B cell (primary cell): ENCODE measurements around the gene TEX52. TPM values are rescaled to one million over a fixed set of nuclear protein-coding genes. Genes with fewer than 3 reads are reported as not detected.

ENCODE experiments used
- ATAC-seq: fragments of 200-7000 bp; cut with Tn5 transposase; one replicate; pipeline ENCODE4 v1.10.0; 2021; ENCODE audit warnings: low read depth, mild to moderate bottlenecking, moderate number of reproducible peaks, moderate library complexity
- CTCF ChIA-PET: fragments of 350-600 bp; sonication (Branson Sonifier 250); formaldehyde crosslinking; loops from one replicate; lab custom pipeline; 2021; ENCODE audit warnings: antibody characterized with exemption, inconsistent platforms; lab: Charles Lee
- POLR2A ChIA-PET: fragments of 350-600 bp; sonication (Branson Sonifier 250); formaldehyde crosslinking; loops from one replicate; lab custom pipeline; 2021; ENCODE audit warnings: antibody characterized with exemption; lab: Charles Lee
- DNase-seq: peaks from one replicate; pipeline ENCODE4 v3.0.0; 2013
- H2AFZ ChIP-seq: 2 replicates; pipeline ENCODE4 v1.6.1; 2012; ENCODE audit warnings: mild to moderate bottlenecking, low read depth, low read length; ENCODE audit not compliant: insufficient read depth, poor library complexity, severe bottlenecking
- H3K27ac ChIP-seq, 2 donors: 1 replicate in 1 of 2; 2 replicates in 1 of 2; pipeline ENCODE4 v1.5.1; 2012 to 2013; ENCODE audit warnings: low read length in 2 of 2, mild to moderate bottlenecking in 2 of 2, moderate library complexity in 1 of 2
- H3K27me3 ChIP-seq, 4 experiments: fragments of 200-600 bp in 1 of 4; sonication (generic) in 1 of 4; replicated peaks in 1 of 4; 1 replicate in 2 of 4; 2 replicates in 2 of 4; pipeline versions ENCODE4 v1.6.1 to v1.7.0; 2013 to 2016; ENCODE audit warnings: low read length in 3 of 4, mild to moderate bottlenecking in 2 of 4, mixed read lengths in 1 of 4, moderate library complexity in 1 of 4; ENCODE audit not compliant: insufficient read depth in 4 of 4, control insufficient read depth in 3 of 4; ENCODE audit errors: control extremely low read depth in 1 of 4
- H3K36me3 ChIP-seq, 2 experiments: replicated peaks in 1 of 2; 1 replicate in 1 of 2; 2 replicates in 1 of 2; pipeline versions ENCODE4 v1.6.1 to v1.7.1; 2013; ENCODE audit warnings: low read length in 1 of 2; ENCODE audit not compliant: insufficient read depth in 2 of 2, control insufficient read depth in 1 of 2; ENCODE audit errors: control extremely low read depth in 1 of 2, extremely low read depth in 1 of 2
- H3K4me1 ChIP-seq, 2 donors: fragments of 200-600 bp in 1 of 2; sonication (generic) in 1 of 2; 1 replicate in 1 of 2; 2 replicates in 1 of 2; pipeline versions ENCODE4 v1.5.1 to v1.6.1; 2013 to 2017; ENCODE audit warnings: low read length in 2 of 2; ENCODE audit not compliant: control insufficient read depth in 2 of 2, insufficient read depth in 2 of 2
- H3K4me2 ChIP-seq: replicated peaks from 2 replicates; pipeline ENCODE3; 2012; ENCODE audit warnings: mild to moderate bottlenecking, low read depth, low read length; ENCODE audit not compliant: poor library complexity, severe bottlenecking
- H3K4me3 ChIP-seq, 5 experiments: fragments of 200-600 bp in 1 of 5; sonication (generic) in 1 of 5; 1 replicate in 3 of 5; 2 replicates in 2 of 5; pipeline versions ENCODE4 v1.5.1 to v1.7.0; 2011 to 2016; ENCODE audit warnings: low read length in 4 of 5, mild to moderate bottlenecking in 4 of 5, low read depth in 2 of 5, control low read depth in 1 of 5, moderate library complexity in 1 of 5; ENCODE audit not compliant: insufficient read depth in 1 of 5; ENCODE audit errors: control extremely low read depth in 1 of 5, extremely low read depth in 1 of 5
- H3K79me2 ChIP-seq: fragments of 200-600 bp; sonication (generic); one replicate; pipeline ENCODE4 v1.6.0; 2016; ENCODE audit warnings: low read length; ENCODE audit not compliant: control insufficient read depth, insufficient read depth
- H3K9ac ChIP-seq: fragments of 200-600 bp; sonication (generic); 2 replicates; pipeline ENCODE4 v1.6.1; 2017; ENCODE audit warnings: mild to moderate bottlenecking, low read length, moderate library complexity
- H3K9me3 ChIP-seq, 3 donors: one replicate each; pipeline versions ENCODE4 v1.6.1 to v1.7.1; 2013; ENCODE audit warnings: low read length in 2 of 3; ENCODE audit not compliant: control insufficient read depth in 2 of 3, insufficient read depth in 1 of 3; ENCODE audit errors: control extremely low read depth in 1 of 3
- H4K20me1 ChIP-seq: 2 replicates; pipeline ENCODE4 v1.6.0; 2012; ENCODE audit warnings: mild to moderate bottlenecking, low read length; ENCODE audit not compliant: insufficient read depth, control insufficient read depth, poor library complexity, severe bottlenecking
- H3K27ac Mint-ChIP-seq: one replicate; pipeline ENCODE4 v1.8.0; 2021; ENCODE audit warnings: mixed read lengths
- H3K27me3 Mint-ChIP-seq: one replicate; pipeline ENCODE4 v1.8.0; 2021; ENCODE audit warnings: mixed read lengths
- H3K4me1 Mint-ChIP-seq: one replicate; pipeline ENCODE4 v1.8.0; 2021; ENCODE audit warnings: mixed read lengths
- H3K4me3 Mint-ChIP-seq: one replicate; pipeline ENCODE4 v1.8.0; 2021; ENCODE audit warnings: mixed read lengths
- H3K9me3 Mint-ChIP-seq: one replicate; pipeline ENCODE4 v1.8.0; 2022; ENCODE audit warnings: mixed read lengths; ENCODE audit not compliant: insufficient read depth
- EZH2 ChIP-seq: IDR thresholded peaks from 2 replicates; pipeline ENCODE4 v1.6.1; 2012; ENCODE audit warnings: borderline replicate concordance, low read depth, mild to moderate bottlenecking, moderate library complexity, low read length; ENCODE audit not compliant: insufficient read depth, poor library complexity, severe bottlenecking
- WGBS: methylation state at CpG from one replicate; pipeline ENCODE4 v1.1.5; 2013; ENCODE audit warnings: missing lambda C conversion rate; ENCODE audit not compliant: insufficient coverage; 5-methylcytosine and 5-hydroxymethylcytosine counted together
- intact Hi-C: fragments of 100-400 bp; cut with micrococcal nuclease; formaldehyde crosslinking; loops from one replicate; pipeline ENCODE4 v1.10.0; 2022
- polyA plus RNA-seq: library from polyadenylated mRNA; depleted of rRNA; stranded (reverse); fragments of >200 nt; gene quantifications from 2 replicates; pipeline ENCODE4 v1.2.3, GENCODE V29; 2012
- total RNA-seq, 2 donors: library from RNA; stranded (reverse); fragments of 120-200 nt in 1 of 2; gene quantifications; 1 replicate in 1 of 2; 2 replicates in 1 of 2; pipeline versions ENCODE4 v1.2.3 to v1.2.4, GENCODE V29; 2013 to 2022
- TF ChIP-seq, protein P1 (sequence below): fragments of 200-600 bp; IDR thresholded peaks from one replicate; pipeline ENCODE4 v1.8.0; 2022; ENCODE audit warnings: antibody characterized with exemption, mild to moderate bottlenecking

The TEX52 gene
- total and polyA plus RNA-seq, 2 donors (not counting 1 experiment from before 2014, with no cell fraction given) = not detected

DNA sequence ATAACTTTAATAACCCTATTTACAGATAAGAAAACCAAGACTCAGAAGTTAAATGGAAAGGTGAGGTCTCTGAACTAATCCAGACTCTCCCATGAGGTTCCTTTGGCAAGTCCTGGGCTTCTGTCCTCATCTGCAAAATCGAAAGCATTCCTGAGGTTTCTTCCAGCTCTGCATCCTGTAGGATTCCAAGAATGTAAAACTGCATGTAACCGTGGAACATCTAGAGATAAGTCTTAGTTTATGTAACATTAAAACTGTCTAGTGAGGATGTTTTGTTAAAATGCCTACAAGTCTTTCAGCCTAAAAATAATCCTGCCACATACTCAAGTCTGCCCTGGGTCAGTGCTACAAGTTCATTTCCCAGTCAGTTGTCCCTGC lies 51.7 kb downstream of the TEX52 start:
- H3K27ac Mint-ChIP-seq = no peak overlapping the region
- H3K27me3 Mint-ChIP-seq = no peaks in the 10 kb centered on the region
- CTCF ChIA-PET = no interaction called here

DNA sequence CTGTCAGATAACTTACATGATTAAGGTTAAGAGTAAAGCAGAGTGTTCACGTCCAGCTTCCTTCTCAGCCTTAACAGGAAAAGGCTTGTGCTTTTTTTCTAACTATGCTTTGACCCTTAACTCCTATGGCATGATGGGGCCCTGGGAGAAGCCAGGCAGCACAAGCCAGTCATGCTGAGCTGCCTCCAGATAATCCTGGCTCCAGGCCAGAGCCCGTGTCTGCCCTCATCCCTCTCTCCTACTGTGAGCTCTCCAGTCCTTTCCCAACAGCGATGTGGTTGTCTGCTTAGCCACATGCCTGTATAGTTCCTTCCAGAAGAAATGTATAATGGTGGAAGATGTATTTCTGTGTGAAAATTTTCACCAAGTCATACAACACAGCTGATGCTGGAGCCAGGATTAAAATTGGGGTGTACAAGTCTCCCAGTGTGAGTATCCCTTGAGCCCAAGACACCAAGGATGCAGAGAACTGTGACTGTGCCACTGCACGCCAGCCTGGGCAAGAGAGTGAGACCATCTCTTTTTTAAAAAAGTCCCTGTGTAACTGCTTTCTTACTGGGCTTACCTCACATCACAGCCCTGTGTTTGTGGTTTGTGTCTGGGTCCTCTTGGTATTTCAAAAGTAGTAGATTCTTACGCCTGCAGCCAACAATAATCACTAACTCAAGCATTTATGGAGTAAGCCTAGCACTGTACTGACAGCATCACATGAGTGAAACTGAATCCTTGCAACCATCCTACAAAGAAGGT lies 52.3 kb downstream of the TEX52 start:
- Mint-ChIP-seq H3K27ac (peak overlapping the region; percentile 26), H3K4me1 (no peaks in the 10 kb centered on the region), H3K27me3 (no peaks in the 10 kb centered on the region), H3K9me3 (no peaks in the 10 kb centered on the region), H3K4me3 (no peak overlapping the region)
- DNase-seq (no peak), ATAC-seq (no peak)
- TF ChIP-seq, protein P1, sequence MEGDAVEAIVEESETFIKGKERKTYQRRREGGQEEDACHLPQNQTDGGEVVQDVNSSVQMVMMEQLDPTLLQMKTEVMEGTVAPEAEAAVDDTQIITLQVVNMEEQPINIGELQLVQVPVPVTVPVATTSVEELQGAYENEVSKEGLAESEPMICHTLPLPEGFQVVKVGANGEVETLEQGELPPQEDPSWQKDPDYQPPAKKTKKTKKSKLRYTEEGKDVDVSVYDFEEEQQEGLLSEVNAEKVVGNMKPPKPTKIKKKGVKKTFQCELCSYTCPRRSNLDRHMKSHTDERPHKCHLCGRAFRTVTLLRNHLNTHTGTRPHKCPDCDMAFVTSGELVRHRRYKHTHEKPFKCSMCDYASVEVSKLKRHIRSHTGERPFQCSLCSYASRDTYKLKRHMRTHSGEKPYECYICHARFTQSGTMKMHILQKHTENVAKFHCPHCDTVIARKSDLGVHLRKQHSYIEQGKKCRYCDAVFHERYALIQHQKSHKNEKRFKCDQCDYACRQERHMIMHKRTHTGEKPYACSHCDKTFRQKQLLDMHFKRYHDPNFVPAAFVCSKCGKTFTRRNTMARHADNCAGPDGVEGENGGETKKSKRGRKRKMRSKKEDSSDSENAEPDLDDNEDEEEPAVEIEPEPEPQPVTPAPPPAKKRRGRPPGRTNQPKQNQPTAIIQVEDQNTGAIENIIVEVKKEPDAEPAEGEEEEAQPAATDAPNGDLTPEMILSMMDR = no peak
- TF ChIP-seq EZH2 = no peak
- no peak overlapping the region for H3K4me3 ChIP-seq
- no peaks in the 10 kb centered on the region for H4K20me1 ChIP-seq
- no peak overlapping the region for H3K27ac ChIP-seq
- peaks cover 0 to 50% of the 10 kb centered on the region in 2 experiments for H3K36me3 ChIP-seq
- POLR2A ChIA-PET = no interaction called here
- no peaks in the 10 kb centered on the region for H3K4me1 ChIP-seq
- intact Hi-C loops = no loop called here
- WGBS = 90% methylated on average over 2 of the region's 5 CpGs
- H3K4me2 ChIP-seq = no peak overlapping the region
- no peaks in the 10 kb centered on the region for H3K79me2 ChIP-seq
- no peaks in the 10 kb centered on the region for H3K27me3 ChIP-seq
- H3K9ac ChIP-seq = no peak overlapping the region
- H3K9me3 ChIP-seq = no peaks in the 10 kb centered on the region
- H2AFZ ChIP-seq = no peak overlapping the region
- CTCF ChIA-PET = no interaction called here

More for the DNA sequence above, 51.7 kb downstream of the TEX52 start:
- Mint-ChIP-seq H3K9me3 (no peaks in the 10 kb centered on the region), H3K4me3 (no peak overlapping the region), H3K4me1 (no peaks in the 10 kb centered on the region)
- H3K4me3 ChIP-seq = no peak overlapping the region
- DNase-seq (no peak), ATAC-seq (no peak)
- H3K9ac ChIP-seq = no peak overlapping the region
- peaks cover 0 to 44% of the 10 kb centered on the region in 2 experiments for H3K36me3 ChIP-seq
- H3K79me2 ChIP-seq = peaks cover 2% of the 10 kb centered on the region
- H3K4me1 ChIP-seq = no peaks in the 10 kb centered on the region
- H3K9me3 ChIP-seq = no peaks in the 10 kb centered on the region
- POLR2A ChIA-PET = no interaction called here
- H3K4me2 ChIP-seq = no peak overlapping the region
- no peak overlapping the region for H2AFZ ChIP-seq
- H3K27ac ChIP-seq = no peak overlapping the region
- TF ChIP-seq EZH2 = no peak
- TF ChIP-seq, protein P1 = no peak
- no peaks in the 10 kb centered on the region for H3K27me3 ChIP-seq
- WGBS = 100% methylated on average over 1 of the region's 2 CpGs
- intact Hi-C loops = no loop called here
- H4K20me1 ChIP-seq = no peaks in the 10 kb centered on the region
